GM15510 (cell line): ENCODE data around the gene TRIM41.
A peak's percentile ranks its signal among the peaks of the same experiment; 100 is the strongest.

Experiments
- POLR2A ChIP-seq: IDR thresholded peaks from 3 replicates; pipeline ENCODE4 v1.6.1; 2011; ENCODE audit warnings: borderline replicate concordance; ENCODE audit not compliant: insufficient read length; ENCODE audit errors: extremely low read depth

The TRIM41 gene

GRCh38 chr5:181190711-181191525 lies 32.2 kb upstream of the TRIM41 start:
- TF ChIP-seq POLR2A = no peak

- peak; percentile 68 for TF ChIP-seq POLR2A
These were observed 31.4 kb upstream of the TRIM41 start for GRCh38 chr5:181191526-181192336.

- TF ChIP-seq POLR2A = no peak
These were observed 30.6 kb upstream of the TRIM41 start for GRCh38 chr5:181192337-181193046.

GRCh38 chr5:181193656-181194055 lies 29.4 kb upstream of the TRIM41 start:
- no peak for TF ChIP-seq POLR2A

- no peak for TF ChIP-seq POLR2A
These were observed 28.4 kb upstream of the TRIM41 start for GRCh38 chr5:181194489-181195248.

- no peak for TF ChIP-seq POLR2A
These were observed 27.8 kb upstream of the TRIM41 start for GRCh38 chr5:181195249-181195761.

GRCh38 chr5:181197326-181197951 lies 25.6 kb upstream of the TRIM41 start:
- no peak for TF ChIP-seq POLR2A

- no peak for TF ChIP-seq POLR2A
These were observed 24.9 kb upstream of the TRIM41 start for GRCh38 chr5:181198106-181198685.

- no peak for TF ChIP-seq POLR2A
These were observed 24.1 kb upstream of the TRIM41 start for GRCh38 chr5:181198905-181199519.

GRCh38 chr5:181199881-181200638 lies 23.0 kb upstream of the TRIM41 start:
- no peak for TF ChIP-seq POLR2A

- TF ChIP-seq POLR2A = no peak
These were observed 22.3 kb upstream of the TRIM41 start for GRCh38 chr5:181200816-181201215.

- TF ChIP-seq POLR2A = no peak
These were observed 19.9 kb upstream of the TRIM41 start for GRCh38 chr5:181203093-181203711.
